Smooth muscle cell (in vitro differentiated cells): Measurements from ENCODE around the gene MRPS34. TPM values are rescaled to one million over a fixed set of nuclear protein-coding genes. Genes with fewer than 3 reads are reported as not detected.

Experiments
- DNase-seq: peaks from one replicate; lab custom pipeline; 2025; ENCODE audit not compliant: unreplicated experiment; lab: John Stamatoyannopoulos, UW
- H2AFZ ChIP-seq: fragments of 200-600 bp; sonication (generic); 2 replicates; pipeline ENCODE4 v1.6.0; 2016; ENCODE audit warnings: antibody characterized with exemption, low read depth, mild to moderate bottlenecking
- H3F3A ChIP-seq: fragments of 200-600 bp; sonication (generic); 2 replicates; pipeline ENCODE4 v1.6.0; 2017; ENCODE audit warnings: antibody characterized with exemption, low read depth
- H3K27ac ChIP-seq: fragments of 200-600 bp; sonication (generic); 2 replicates; pipeline ENCODE4 v1.5.1; 2016; ENCODE audit warnings: low read depth, mild to moderate bottlenecking
- H3K27me3 ChIP-seq: fragments of 200-600 bp; sonication (generic); 2 replicates; pipeline ENCODE4 v1.6.1; 2016; ENCODE audit warnings: low read depth, mild to moderate bottlenecking
- H3K36me3 ChIP-seq: fragments of 200-600 bp; sonication (generic); 2 replicates; pipeline ENCODE4 v1.5.1; 2016; ENCODE audit warnings: low read depth
- H3K4me1 ChIP-seq: fragments of 200-600 bp; sonication (generic); 2 replicates; pipeline ENCODE4 v1.5.1; 2016; ENCODE audit warnings: low read depth
- H3K4me2 ChIP-seq: fragments of 200-600 bp; sonication (generic); 2 replicates; pipeline ENCODE4 v1.6.0; 2016; ENCODE audit warnings: mild to moderate bottlenecking
- H3K4me3 ChIP-seq: fragments of 200-600 bp; sonication (generic); 2 replicates; pipeline ENCODE4 v1.5.1; 2016; ENCODE audit warnings: mild to moderate bottlenecking
- H3K79me2 ChIP-seq: fragments of 200-600 bp; sonication (generic); 2 replicates; pipeline ENCODE4 v1.6.0; 2016; ENCODE audit warnings: low read depth, mild to moderate bottlenecking
- H3K9ac ChIP-seq: fragments of 200-600 bp; sonication (generic); 2 replicates; pipeline ENCODE4 v1.6.0; 2016; ENCODE audit warnings: low read depth
- H3K9me3 ChIP-seq: fragments of 200-600 bp; sonication (generic); replicated peaks from 2 replicates; pipeline ENCODE4 v1.5.1; 2016; ENCODE audit warnings: low read depth
- H4K20me1 ChIP-seq: fragments of 200-600 bp; sonication (generic); 2 replicates; pipeline ENCODE4 v1.6.0; 2016; ENCODE audit warnings: low read depth
- WGBS: methylation state at CpG from one replicate; pipeline ENCODE4 v1.1.7; 2016; ENCODE audit warnings: low lambda C conversion rate; 5-methylcytosine and 5-hydroxymethylcytosine counted together
- polyA plus RNA-seq: library from polyadenylated mRNA; unstranded; fragments of >200 nt; fragmentation: Nextera tagmentation; extraction: Ambion mirVana; gene quantifications from 2 replicates; pipeline ENCODE4 v1.2.1, GENCODE V29; 2016
- total RNA-seq: library from RNA; depleted of rRNA; stranded (reverse); fragments of >200 nt; gene quantifications from 2 replicates; pipeline ENCODE4 v1.2.3, GENCODE V29; 2014
- TF ChIP-seq, protein P1 (sequence below): fragments of 200-600 bp; sonication (generic); IDR thresholded peaks from 2 replicates; pipeline ENCODE4 v1.5.1; 2017; ENCODE audit warnings: borderline replicate concordance, mild to moderate bottlenecking, antibody characterized with exemption; ENCODE audit not compliant: insufficient read depth, poor library complexity, severe bottlenecking

MRPS34 gene
- total and polyA plus RNA-seq, 2 experiments from 2014 or later: 62.9 to 111 TPM

DNA sequence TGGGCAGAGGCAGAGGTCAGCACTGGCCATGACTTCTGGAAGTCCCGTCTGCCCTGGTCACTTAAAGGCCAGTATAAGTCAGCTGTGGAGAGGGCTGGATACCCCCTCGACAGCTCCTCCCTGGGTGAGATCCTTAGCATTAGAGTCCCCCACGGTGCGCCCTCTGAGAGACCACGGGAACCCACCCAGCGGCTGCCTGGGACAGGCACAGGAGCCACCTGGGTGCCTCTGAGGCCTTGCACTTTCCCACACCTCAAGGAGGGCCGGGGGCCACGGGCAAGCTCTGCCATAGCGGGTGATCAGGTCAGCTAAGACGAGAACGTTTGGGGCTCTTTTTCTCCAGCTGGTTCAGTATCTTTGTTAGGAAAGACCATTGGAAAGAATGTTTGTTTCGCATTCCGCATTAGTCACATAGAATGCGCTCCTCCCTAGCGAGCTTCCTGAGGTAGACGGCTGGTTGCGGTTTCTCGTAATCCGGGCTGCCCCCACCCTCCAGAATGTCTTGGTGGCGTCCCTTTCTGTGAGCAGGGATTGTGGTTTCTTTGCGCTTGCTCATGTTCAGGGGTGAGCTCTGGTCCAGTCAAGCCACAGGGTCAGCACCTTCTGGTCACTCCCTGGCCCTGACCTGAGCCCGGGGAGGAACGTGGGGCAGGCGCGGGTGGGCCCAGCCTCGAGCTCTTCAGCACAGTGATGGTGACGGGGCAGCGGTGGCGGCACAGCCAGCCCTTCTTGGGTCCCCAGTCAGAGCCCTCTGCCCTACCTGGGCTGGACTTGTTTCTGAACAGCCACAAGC, 26.8 kb downstream of the MRPS34 start:
- Histone ChIP-seq H3K9ac (peak overlapping the region; percentile 87), H3K9me3 (no peaks in the 10 kb centered on the region), H2AFZ (no peak overlapping the region), H3K4me3 (no peak overlapping the region), H3F3A (peaks cover 6% of the 10 kb centered on the region), H3K27me3 (no peaks in the 10 kb centered on the region), H3K4me2 (peak overlapping the region; percentile 75), H3K36me3 (no peaks in the 10 kb centered on the region), H3K27ac (peak overlapping the region; percentile 94), H3K79me2 (no peaks in the 10 kb centered on the region), H4K20me1 (peaks cover 6% of the 10 kb centered on the region), H3K4me1 (no peaks in the 10 kb centered on the region)
- TF ChIP-seq, protein P1, sequence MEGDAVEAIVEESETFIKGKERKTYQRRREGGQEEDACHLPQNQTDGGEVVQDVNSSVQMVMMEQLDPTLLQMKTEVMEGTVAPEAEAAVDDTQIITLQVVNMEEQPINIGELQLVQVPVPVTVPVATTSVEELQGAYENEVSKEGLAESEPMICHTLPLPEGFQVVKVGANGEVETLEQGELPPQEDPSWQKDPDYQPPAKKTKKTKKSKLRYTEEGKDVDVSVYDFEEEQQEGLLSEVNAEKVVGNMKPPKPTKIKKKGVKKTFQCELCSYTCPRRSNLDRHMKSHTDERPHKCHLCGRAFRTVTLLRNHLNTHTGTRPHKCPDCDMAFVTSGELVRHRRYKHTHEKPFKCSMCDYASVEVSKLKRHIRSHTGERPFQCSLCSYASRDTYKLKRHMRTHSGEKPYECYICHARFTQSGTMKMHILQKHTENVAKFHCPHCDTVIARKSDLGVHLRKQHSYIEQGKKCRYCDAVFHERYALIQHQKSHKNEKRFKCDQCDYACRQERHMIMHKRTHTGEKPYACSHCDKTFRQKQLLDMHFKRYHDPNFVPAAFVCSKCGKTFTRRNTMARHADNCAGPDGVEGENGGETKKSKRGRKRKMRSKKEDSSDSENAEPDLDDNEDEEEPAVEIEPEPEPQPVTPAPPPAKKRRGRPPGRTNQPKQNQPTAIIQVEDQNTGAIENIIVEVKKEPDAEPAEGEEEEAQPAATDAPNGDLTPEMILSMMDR: no peak
- DNase-seq: no peak
- 64% methylated on average over 29 of the region's 29 CpGs for WGBS

DNA sequence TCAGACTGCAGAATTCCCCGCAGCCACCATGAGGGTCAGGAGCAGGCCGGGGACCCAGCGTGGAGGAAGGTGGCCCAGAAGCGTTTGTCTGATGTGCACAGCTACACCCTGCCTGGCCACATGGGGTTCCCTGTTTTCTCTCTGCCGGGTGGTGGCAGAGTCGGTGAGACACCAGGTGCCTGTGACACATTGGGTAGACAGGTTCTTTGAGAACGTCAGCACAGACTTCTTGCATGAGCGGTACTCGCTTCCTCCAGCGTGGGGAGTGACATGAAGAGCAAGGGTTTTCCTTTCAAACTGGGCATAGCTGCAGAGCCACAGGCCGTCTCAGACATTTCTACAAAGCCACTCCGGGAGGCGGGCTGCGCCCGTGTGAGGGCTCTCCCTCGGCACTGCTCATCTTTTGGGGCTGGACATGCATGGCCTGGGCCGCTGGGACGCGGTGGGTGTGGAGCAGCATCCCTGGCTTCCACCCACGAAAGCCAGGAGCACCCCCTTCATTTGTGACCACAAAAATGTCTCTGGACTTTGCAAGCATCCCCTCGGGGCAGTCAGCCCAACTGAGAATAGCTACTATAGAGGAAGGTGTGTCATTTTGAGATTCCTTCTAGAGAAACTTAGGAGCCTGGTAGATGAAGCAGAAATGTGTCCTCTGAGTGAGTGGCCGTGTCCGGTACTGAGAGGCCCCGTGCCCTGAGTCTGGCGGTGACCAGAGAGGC, 27.6 kb downstream of the MRPS34 start:
- WGBS: 60% methylated on average over 25 of the region's 25 CpGs
- Histone ChIP-seq H3F3A (peaks cover 6% of the 10 kb centered on the region), H2AFZ (no peak overlapping the region), H3K4me1 (no peaks in the 10 kb centered on the region), H4K20me1 (peaks cover 6% of the 10 kb centered on the region), H3K36me3 (no peaks in the 10 kb centered on the region), H3K9ac (peak overlapping the region; percentile 87), H3K4me3 (no peak overlapping the region), H3K27me3 (no peaks in the 10 kb centered on the region), H3K4me2 (peak overlapping the region; percentile 75), H3K9me3 (no peaks in the 10 kb centered on the region), H3K27ac (peak overlapping the region; percentile 94), H3K79me2 (no peaks in the 10 kb centered on the region)
- TF ChIP-seq, protein P1: no peak
- DNase-seq: no peak

DNA sequence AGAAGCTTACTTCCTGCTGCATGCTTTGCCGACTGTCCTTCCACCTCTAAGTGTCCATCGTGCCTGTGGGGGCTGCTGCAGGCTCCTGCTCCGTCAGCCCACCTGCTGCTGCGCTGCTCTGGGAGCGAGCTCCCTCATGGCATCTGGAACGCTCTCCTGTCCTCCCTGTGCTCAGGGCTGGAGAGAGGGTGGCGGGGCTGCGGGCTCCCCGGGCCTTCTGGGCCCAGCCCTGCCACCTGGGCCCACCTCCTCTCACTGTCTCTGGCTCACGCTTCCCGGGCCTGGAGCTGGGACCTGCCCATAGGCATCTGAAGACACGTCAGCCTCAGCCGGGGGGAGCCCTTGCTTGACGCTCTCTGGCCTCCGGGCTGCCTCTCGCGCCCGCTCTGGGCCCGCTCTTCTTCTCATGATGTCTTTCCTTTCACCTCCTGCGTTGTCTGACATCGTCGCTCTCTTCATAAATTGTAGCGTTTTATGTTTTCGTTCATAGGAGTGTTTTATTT, 28.5 kb downstream of the MRPS34 start:
- TF ChIP-seq, protein P1: no peak
- Histone ChIP-seq H3K4me1 (no peaks in the 10 kb centered on the region), H3K27me3 (no peaks in the 10 kb centered on the region), H3K36me3 (no peaks in the 10 kb centered on the region), H3K9ac (no peak overlapping the region), H2AFZ (no peak overlapping the region), H3K4me2 (no peak overlapping the region), H4K20me1 (peaks cover under 1% of the 10 kb centered on the region), H3K79me2 (no peaks in the 10 kb centered on the region), H3F3A (peaks cover 6% of the 10 kb centered on the region), H3K9me3 (no peaks in the 10 kb centered on the region), H3K4me3 (no peak overlapping the region), H3K27ac (peak overlapping the region; percentile 94)
- DNase-seq: no peak
- 96% methylated on average over 24 of the region's 24 CpGs for WGBS
